H9 (cell line): ENCODE data around the gene PSTPIP1. TPM values are rescaled to one million over a fixed set of nuclear protein-coding genes. Genes with fewer than 3 reads are reported as not detected.

Experiments
- DNase-seq: peaks from one replicate; pipeline ENCODE4 v3.0.0-alpha.2; 2017
- H2AFZ ChIP-seq: one replicate; pipeline ENCODE4 v1.6.1; 2013; ENCODE audit warnings: mild to moderate bottlenecking, low read length, control low read depth, moderate library complexity
- H2AK5ac ChIP-seq: 2 replicates; pipeline ENCODE4 v1.6.1; 2013; ENCODE audit warnings: low read length, control low read depth, mixed read lengths; ENCODE audit not compliant: insufficient read length
- H2BK120ac ChIP-seq: one replicate; pipeline ENCODE4 v1.6.1; 2013; ENCODE audit warnings: low read depth, mild to moderate bottlenecking, low read length, control low read depth, inconsistent platforms; ENCODE audit not compliant: poor library complexity, severe bottlenecking
- H2BK12ac ChIP-seq: 2 replicates; pipeline ENCODE4 v1.6.1; 2013; ENCODE audit warnings: low read length, control low read depth, mixed read lengths, low read depth; ENCODE audit not compliant: insufficient read length
- H2BK15ac ChIP-seq: 2 replicates; pipeline ENCODE4 v1.6.1; 2013; ENCODE audit warnings: low read depth, low read length, control low read depth
- H2BK20ac ChIP-seq: one replicate; pipeline ENCODE4 v1.6.1; 2013; ENCODE audit warnings: low read depth, mild to moderate bottlenecking, low read length, control low read depth, inconsistent platforms; ENCODE audit not compliant: poor library complexity, severe bottlenecking
- H2BK5ac ChIP-seq: 2 replicates; pipeline ENCODE4 v1.6.1; 2013; ENCODE audit warnings: low read length, control low read depth, mixed read lengths; ENCODE audit not compliant: insufficient read length
- H3K14ac ChIP-seq: 2 replicates; pipeline ENCODE4 v1.6.1; 2013; ENCODE audit warnings: low read length, control low read depth; ENCODE audit not compliant: insufficient read depth
- H3K18ac ChIP-seq: 2 replicates; pipeline ENCODE4 v1.6.1; 2013; ENCODE audit warnings: low read depth, mild to moderate bottlenecking, mixed read lengths, low read length, control low read depth; ENCODE audit not compliant: insufficient read length
- H3K23ac ChIP-seq: 2 replicates; pipeline ENCODE4 v1.6.1; 2013; ENCODE audit warnings: low read length, control low read depth, mixed read lengths, low read depth; ENCODE audit not compliant: insufficient read length
- H3K23me2 ChIP-seq: 2 replicates; pipeline ENCODE4 v1.6.1; 2013; ENCODE audit warnings: low read depth, mild to moderate bottlenecking, mixed read lengths, low read length, control low read depth; ENCODE audit not compliant: insufficient read length, poor library complexity, severe bottlenecking
- H3K27ac ChIP-seq: 2 replicates; pipeline ENCODE4 v1.5.1; 2013; ENCODE audit warnings: low read length, control low read depth, mixed read lengths, low read depth; ENCODE audit not compliant: insufficient read length
- H3K27me3 ChIP-seq: 2 replicates; pipeline ENCODE4 v1.6.1; 2013; ENCODE audit warnings: low read length, control low read depth, inconsistent platforms; ENCODE audit not compliant: insufficient read depth
- H3K4ac ChIP-seq: 2 replicates; pipeline ENCODE4 v1.6.1; 2013; ENCODE audit warnings: low read depth, mild to moderate bottlenecking, control low read depth, inconsistent platforms, low read length, moderate library complexity
- H3K4me1 ChIP-seq: 2 replicates; pipeline ENCODE4 v1.6.1; 2013; ENCODE audit warnings: low read length, control low read depth, inconsistent platforms; ENCODE audit not compliant: insufficient read depth
- H3K4me2 ChIP-seq: 2 replicates; pipeline ENCODE4 v1.6.1; 2013; ENCODE audit warnings: low read length, control low read depth, mixed read lengths; ENCODE audit not compliant: insufficient read length, insufficient read depth
- H3K56ac ChIP-seq: 2 replicates; pipeline ENCODE4 v1.6.1; 2013; ENCODE audit warnings: low read depth, mild to moderate bottlenecking, mixed read lengths, low read length, control low read depth; ENCODE audit not compliant: insufficient read length
- H3K79me1 ChIP-seq: 2 replicates; pipeline ENCODE4 v1.6.1; 2013; ENCODE audit warnings: low read depth, mild to moderate bottlenecking, moderate library complexity, low read length, control low read depth, inconsistent platforms; ENCODE audit not compliant: insufficient read depth, poor library complexity, severe bottlenecking
- H3K79me2 ChIP-seq: 2 replicates; pipeline ENCODE4 v1.6.1; 2013; ENCODE audit warnings: low read length, control low read depth, inconsistent platforms; ENCODE audit not compliant: insufficient read depth
- H3K9ac ChIP-seq: 2 replicates; pipeline ENCODE4 v1.6.1; 2013; ENCODE audit warnings: low read length, control low read depth, mixed read lengths; ENCODE audit not compliant: insufficient read length; ENCODE audit errors: extremely low read depth
- H3K9me3 ChIP-seq: one replicate; pipeline ENCODE4 v1.6.1; 2013; ENCODE audit warnings: low read depth, low read length, inconsistent platforms; ENCODE audit not compliant: control insufficient read depth
- H3T11ph ChIP-seq: one replicate; pipeline ENCODE4 v1.6.1; 2013; ENCODE audit warnings: mild to moderate bottlenecking, low read length, control low read depth, inconsistent platforms
- H4K20me1 ChIP-seq: one replicate; pipeline ENCODE4 v1.6.1; 2013; ENCODE audit not compliant: control insufficient read depth, insufficient read length, insufficient read depth
- H4K5ac ChIP-seq: 2 replicates; pipeline ENCODE4 v1.6.1; 2013; ENCODE audit warnings: low read depth, mild to moderate bottlenecking, mixed read lengths, low read length, control low read depth; ENCODE audit not compliant: insufficient read length
- H4K8ac ChIP-seq: replicated peaks from 2 replicates; pipeline ENCODE4 v1.6.1; 2013; ENCODE audit warnings: low read length, control low read depth, mixed read lengths, low read depth; ENCODE audit not compliant: insufficient read length
- H4K91ac ChIP-seq: 2 replicates; pipeline ENCODE4 v1.6.1; 2013; ENCODE audit warnings: low read depth, mild to moderate bottlenecking, moderate library complexity, mixed read lengths, low read length, control low read depth; ENCODE audit not compliant: insufficient read length
- H3K27ac Mint-ChIP-seq, 3 experiments: 2 replicates in 2 of 3; 3 replicates in 1 of 3; pipeline ENCODE4 v1.8.0; 2020 to 2021; ENCODE audit warnings: mixed read lengths in 3 of 3, mild to moderate bottlenecking in 1 of 3, moderate library complexity in 1 of 3
- H3K27me3 Mint-ChIP-seq: 2 replicates; pipeline ENCODE4 v1.8.0; 2021; ENCODE audit warnings: low read depth, mild to moderate bottlenecking, moderate library complexity, mixed read lengths
- H3K36me3 Mint-ChIP-seq, 3 experiments: 2 replicates in 2 of 3; 3 replicates in 1 of 3; pipeline ENCODE4 v1.8.0; 2020 to 2021; ENCODE audit warnings: low read depth in 3 of 3, mixed read lengths in 3 of 3; ENCODE audit not compliant: insufficient read depth in 1 of 3
- H3K4me1 Mint-ChIP-seq, 2 experiments: 2 replicates each; pipeline ENCODE4 v1.8.0; 2020; ENCODE audit warnings: mixed read lengths in 2 of 2
- H3K4me3 Mint-ChIP-seq, 2 experiments: 2 replicates in 1 of 2; 3 replicates in 1 of 2; pipeline ENCODE4 v1.8.0; 2020 to 2021; ENCODE audit warnings: mild to moderate bottlenecking in 2 of 2, mixed read lengths in 2 of 2, moderate library complexity in 1 of 2
- H3K9me3 Mint-ChIP-seq, 2 experiments: 2 replicates in 1 of 2; 3 replicates in 1 of 2; pipeline ENCODE4 v1.8.0; 2020; ENCODE audit warnings: mild to moderate bottlenecking in 2 of 2, mixed read lengths in 2 of 2, moderate library complexity in 1 of 2
- WGBS: extraction: QIAGEN DNeasy Blood & Tissue Kit; methylation state at CpG from one replicate; pipeline ENCODE4 v1.1.7; 2013; ENCODE audit warnings: missing lambda C conversion rate, low lambda C conversion rate, mixed read lengths; ENCODE audit not compliant: insufficient read length; ENCODE audit errors: extremely low coverage; 5-methylcytosine and 5-hydroxymethylcytosine counted together
- total RNA-seq: library from RNA; stranded (reverse); gene quantifications from 2 replicates; pipeline ENCODE4 v1.2.1, GENCODE V29; 2021
- TF ChIP-seq, protein P1 (sequence below): fragments of 200-600 bp; sonication (generic); conservative IDR thresholded peaks from 3 replicates; pipeline ENCODE4 v1.8.0; 2021; ENCODE audit warnings: antibody characterized with exemption, mild to moderate bottlenecking

The PSTPIP1 gene
- total RNA-seq, 1 experiment from 2014 or later: 1.8 TPM

DNA sequence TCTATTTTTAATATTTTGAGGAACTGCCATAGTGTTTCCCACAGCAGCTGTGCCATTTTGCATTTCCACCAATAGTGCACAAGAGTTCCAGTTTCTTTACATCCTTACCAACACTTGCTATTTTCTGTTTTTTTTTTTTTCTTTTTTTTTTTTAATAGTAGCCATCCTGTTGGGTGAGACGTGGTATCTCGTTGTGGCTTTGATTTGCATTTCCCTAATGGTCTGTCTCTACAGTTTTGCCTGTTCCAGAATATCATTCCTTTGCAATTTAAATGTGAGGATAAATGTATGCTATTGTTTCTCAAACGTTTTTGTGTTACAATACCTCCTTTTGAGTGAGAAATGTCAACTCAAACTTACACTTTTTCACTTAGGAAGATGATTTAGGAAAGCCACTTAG, 41.0 kb upstream of the PSTPIP1 start:
- peaks cover 2% of the 10 kb centered on the region; the same call in 1 of the 2 replicates for H3K27me3 Mint-ChIP-seq
- Histone ChIP-seq H3K9me3 (no peaks in the 10 kb centered on the region), H3K56ac (no peak overlapping the region), H2AK5ac (no peak overlapping the region), H3K79me2 (no peaks in the 10 kb centered on the region), H2BK15ac (no peak overlapping the region), H3K23me2 (no peaks in the 10 kb centered on the region), H3K18ac (no peak overlapping the region), H4K8ac (no peak overlapping the region), H2BK120ac (no peak overlapping the region), H3K4ac (no peak overlapping the region), H3K4me1 (no peaks in the 10 kb centered on the region), H3K79me1 (no peaks in the 10 kb centered on the region), H4K20me1 (no peaks in the 10 kb centered on the region), H3T11ph (no peak overlapping the region), H3K9ac (no peak overlapping the region), H2AFZ (no peak overlapping the region), H3K23ac (no peak overlapping the region), H3K4me2 (no peak overlapping the region), H4K5ac (no peak overlapping the region), H2BK12ac (no peak overlapping the region), H4K91ac (no peak overlapping the region), H3K14ac (no peak overlapping the region), H2BK20ac (no peak overlapping the region), H3K27me3 (no peaks in the 10 kb centered on the region), H2BK5ac (no peak overlapping the region), H3K27ac (no peak overlapping the region)
- peaks cover 0 to 3% of the 10 kb centered on the region in 2 experiments; a peak in 2 of 5 replicates for H3K9me3 Mint-ChIP-seq
- DNase-seq: no peak
- H3K4me3 Mint-ChIP-seq: no peak overlapping the region
- no CpG with 5 or more reads among the region's 3 CpGs for WGBS
- H3K36me3 Mint-ChIP-seq: peaks cover under 1 to 17% (median 15%) of the 10 kb centered on the region in 3 experiments; a peak in 5 of 7 replicates
- H3K4me1 Mint-ChIP-seq: peaks cover 3 to 5% of the 10 kb centered on the region in 2 experiments; a peak in 3 of 4 replicates
- no peak overlapping the region for H3K27ac Mint-ChIP-seq
- TF ChIP-seq, protein P1, sequence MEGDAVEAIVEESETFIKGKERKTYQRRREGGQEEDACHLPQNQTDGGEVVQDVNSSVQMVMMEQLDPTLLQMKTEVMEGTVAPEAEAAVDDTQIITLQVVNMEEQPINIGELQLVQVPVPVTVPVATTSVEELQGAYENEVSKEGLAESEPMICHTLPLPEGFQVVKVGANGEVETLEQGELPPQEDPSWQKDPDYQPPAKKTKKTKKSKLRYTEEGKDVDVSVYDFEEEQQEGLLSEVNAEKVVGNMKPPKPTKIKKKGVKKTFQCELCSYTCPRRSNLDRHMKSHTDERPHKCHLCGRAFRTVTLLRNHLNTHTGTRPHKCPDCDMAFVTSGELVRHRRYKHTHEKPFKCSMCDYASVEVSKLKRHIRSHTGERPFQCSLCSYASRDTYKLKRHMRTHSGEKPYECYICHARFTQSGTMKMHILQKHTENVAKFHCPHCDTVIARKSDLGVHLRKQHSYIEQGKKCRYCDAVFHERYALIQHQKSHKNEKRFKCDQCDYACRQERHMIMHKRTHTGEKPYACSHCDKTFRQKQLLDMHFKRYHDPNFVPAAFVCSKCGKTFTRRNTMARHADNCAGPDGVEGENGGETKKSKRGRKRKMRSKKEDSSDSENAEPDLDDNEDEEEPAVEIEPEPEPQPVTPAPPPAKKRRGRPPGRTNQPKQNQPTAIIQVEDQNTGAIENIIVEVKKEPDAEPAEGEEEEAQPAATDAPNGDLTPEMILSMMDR: no peak
